Mesendoderm (in vitro differentiated cells): Measurements from ENCODE around the gene KCNJ12.

Experiments
- DNase-seq: peaks from one replicate; pipeline ENCODE4 v3.0.0; 2013
- H2AK5ac ChIP-seq: 2 replicates; pipeline ENCODE4 v1.6.1; 2013; ENCODE audit warnings: low read length, inconsistent platforms
- H2BK120ac ChIP-seq: 2 replicates; pipeline ENCODE4 v1.6.1; 2013; ENCODE audit warnings: low read depth, mild to moderate bottlenecking, low read length, moderate library complexity, mixed read lengths
- H2BK15ac ChIP-seq: replicated peaks from 2 replicates; pipeline ENCODE4 v1.6.1; 2013; ENCODE audit warnings: low read depth, mild to moderate bottlenecking, moderate library complexity
- H2BK5ac ChIP-seq: 2 replicates; pipeline ENCODE4 v1.6.1; 2013; ENCODE audit warnings: low read length, inconsistent platforms
- H3K18ac ChIP-seq: 2 replicates; pipeline ENCODE4 v1.6.1; 2013; ENCODE audit warnings: mild to moderate bottlenecking, low read length, mixed read lengths
- H3K23ac ChIP-seq: one replicate; pipeline ENCODE4 v1.6.1; 2013; ENCODE audit warnings: low read length
- H3K27ac ChIP-seq: 2 replicates; pipeline ENCODE4 v1.5.1; 2013; ENCODE audit warnings: low read depth, mild to moderate bottlenecking, inconsistent platforms, low read length, moderate library complexity
- H3K27me3 ChIP-seq: 2 replicates; pipeline ENCODE4 v1.6.1; 2013; ENCODE audit warnings: low read length, control low read depth, mild to moderate bottlenecking, inconsistent platforms; ENCODE audit not compliant: insufficient read depth, poor library complexity
- H3K36me3 ChIP-seq: 2 replicates; pipeline ENCODE4 v1.6.1; 2013; ENCODE audit warnings: low read length, inconsistent platforms; ENCODE audit not compliant: control insufficient read depth, insufficient read depth
- H3K4ac ChIP-seq: one replicate; pipeline ENCODE4 v1.6.1; 2013; ENCODE audit warnings: low read depth, mild to moderate bottlenecking, low read length, moderate library complexity
- H3K4me1 ChIP-seq: 2 replicates; pipeline ENCODE4 v1.6.1; 2013; ENCODE audit warnings: low read depth, low read length, inconsistent platforms; ENCODE audit not compliant: control insufficient read depth
- H3K4me2 ChIP-seq: 2 replicates; pipeline ENCODE4 v1.6.1; 2013; ENCODE audit warnings: low read length
- H3K4me3 ChIP-seq: 2 replicates; pipeline ENCODE4 v1.5.1; 2013; ENCODE audit warnings: mild to moderate bottlenecking, low read length
- H3K56ac ChIP-seq: one replicate; pipeline ENCODE4 v1.6.1; 2013; ENCODE audit warnings: low read length
- H3K79me1 ChIP-seq: 2 replicates; pipeline ENCODE4 v1.6.1; 2013; ENCODE audit warnings: low read length, inconsistent platforms
- H3K79me2 ChIP-seq: 2 replicates; pipeline ENCODE4 v1.6.1; 2013; ENCODE audit warnings: mild to moderate bottlenecking, low read length; ENCODE audit not compliant: control insufficient read depth, insufficient read depth
- H3K9ac ChIP-seq: 2 replicates; pipeline ENCODE4 v1.6.1; 2013; ENCODE audit warnings: low read length, inconsistent platforms
- H4K5ac ChIP-seq: one replicate; pipeline ENCODE4 v1.6.1; 2013; ENCODE audit warnings: low read length
- H4K8ac ChIP-seq: one replicate; pipeline ENCODE4 v1.6.1; 2013; ENCODE audit warnings: low read depth, mild to moderate bottlenecking, control low read depth, low read length, moderate library complexity
- WGBS: extraction: QIAGEN DNeasy Blood & Tissue Kit; methylation state at CpG from one replicate; pipeline ENCODE4 v1.1.7; 2013; ENCODE audit warnings: low lambda C conversion rate, missing lambda C conversion rate; ENCODE audit not compliant: insufficient coverage; ENCODE audit errors: extremely low coverage; 5-methylcytosine and 5-hydroxymethylcytosine counted together

KCNJ12 gene

GRCh38 chr17:21359483-21359840 lies 16.7 kb upstream of the KCNJ12 start:
- H4K8ac ChIP-seq = no peak overlapping the region
- H2AK5ac ChIP-seq = no peak overlapping the region
- no peak overlapping the region for H3K4ac ChIP-seq
- H3K4me1 ChIP-seq = peaks cover 7% of the 10 kb centered on the region
- no peak overlapping the region for H3K23ac ChIP-seq
- no peak overlapping the region for H3K4me3 ChIP-seq
- H3K79me1 ChIP-seq = no peaks in the 10 kb centered on the region
- H3K18ac ChIP-seq = no peak overlapping the region
- WGBS = no CpG with 5 or more reads among the region's 9 CpGs
- H2BK120ac ChIP-seq = no peak overlapping the region
- no peaks in the 10 kb centered on the region for H3K79me2 ChIP-seq
- H2BK15ac ChIP-seq = no peak overlapping the region
- no peaks in the 10 kb centered on the region for H3K27me3 ChIP-seq
- no peak overlapping the region for H3K4me2 ChIP-seq
- no peak overlapping the region for H3K9ac ChIP-seq
- H3K36me3 ChIP-seq = no peaks in the 10 kb centered on the region
- H2BK5ac ChIP-seq = no peak overlapping the region
- H3K27ac ChIP-seq = no peak overlapping the region
- peak overlapping the region; percentile 45 for H3K56ac ChIP-seq
- H4K5ac ChIP-seq = no peak overlapping the region
- no peak for DNase-seq

GRCh38 chr17:21360048-21360447 lies 16.1 kb upstream of the KCNJ12 start:
- Histone ChIP-seq H3K9ac (no peak overlapping the region), H3K18ac (no peak overlapping the region), H3K79me2 (no peaks in the 10 kb centered on the region), H4K5ac (no peak overlapping the region), H3K27me3 (no peaks in the 10 kb centered on the region), H4K8ac (no peak overlapping the region), H3K27ac (no peak overlapping the region), H3K79me1 (no peaks in the 10 kb centered on the region), H3K36me3 (no peaks in the 10 kb centered on the region), H3K4ac (no peak overlapping the region), H3K4me3 (no peak overlapping the region), H3K23ac (no peak overlapping the region), H3K4me2 (no peak overlapping the region), H2BK5ac (no peak overlapping the region), H2BK120ac (no peak overlapping the region), H2AK5ac (no peak overlapping the region), H3K56ac (peak overlapping the region; percentile 45), H3K4me1 (peaks cover 7% of the 10 kb centered on the region), H2BK15ac (no peak overlapping the region)
- no CpG with 5 or more reads among the region's 7 CpGs for WGBS
- DNase-seq = peak; percentile 52

DNA sequence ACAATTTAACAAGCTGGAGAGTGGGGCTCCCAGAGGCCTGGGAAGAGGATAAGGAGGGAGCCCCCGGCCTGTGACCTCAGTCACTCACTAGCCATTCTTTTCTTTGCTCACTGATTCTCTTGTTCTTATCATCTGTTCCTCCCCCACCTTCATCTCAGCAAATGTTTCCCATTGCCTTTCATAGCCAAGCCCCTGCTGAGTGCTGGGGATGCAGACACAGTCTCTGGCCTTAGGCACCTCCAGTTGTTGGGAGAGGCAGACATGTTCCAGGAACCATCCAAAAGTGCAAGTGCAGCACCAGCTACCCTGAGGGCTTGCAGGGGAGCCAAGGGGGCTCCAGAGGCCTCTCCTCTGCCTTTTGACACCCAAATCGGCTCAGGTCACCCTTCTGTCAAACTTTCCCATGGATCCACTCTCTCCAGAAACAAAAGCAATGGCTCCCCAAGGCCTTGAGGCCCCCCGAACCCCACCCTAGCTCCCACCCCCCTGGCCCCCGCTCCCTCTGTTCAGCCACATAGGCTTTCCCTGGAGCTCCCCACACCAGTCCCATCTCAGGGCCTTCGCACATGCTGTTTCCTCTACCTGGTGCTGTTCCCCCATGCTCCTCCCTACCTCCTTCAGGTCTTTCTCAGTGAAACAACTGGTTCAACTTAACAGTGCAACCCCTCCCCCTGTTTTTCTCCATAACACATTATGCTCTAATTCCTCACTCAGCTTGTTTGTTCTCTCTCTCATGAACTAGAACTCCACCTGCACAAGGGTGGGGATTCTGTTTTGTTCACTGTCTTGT lies 14.9 kb upstream of the KCNJ12 start:
- Histone ChIP-seq H3K23ac (no peak overlapping the region), H2BK120ac (no peak overlapping the region), H3K36me3 (no peaks in the 10 kb centered on the region), H2BK15ac (no peak overlapping the region), H3K4me2 (no peak overlapping the region), H4K5ac (no peak overlapping the region), H3K27ac (no peak overlapping the region), H3K79me1 (no peaks in the 10 kb centered on the region), H3K9ac (no peak overlapping the region), H4K8ac (no peak overlapping the region), H3K79me2 (no peaks in the 10 kb centered on the region), H3K27me3 (no peaks in the 10 kb centered on the region), H3K4me3 (no peak overlapping the region), H3K4me1 (peaks cover 7% of the 10 kb centered on the region), H3K56ac (no peak overlapping the region), H2BK5ac (no peak overlapping the region), H3K18ac (no peak overlapping the region), H3K4ac (no peak overlapping the region), H2AK5ac (peak overlapping the region; percentile 22)
- peak; percentile 64 for DNase-seq
- WGBS = no CpG with 5 or more reads among the region's 5 CpGs

GRCh38 chr17:21362331-21362931 lies 13.7 kb upstream of the KCNJ12 start:
- Histone ChIP-seq H2AK5ac (no peak overlapping the region), H3K23ac (no peak overlapping the region), H3K36me3 (no peaks in the 10 kb centered on the region), H4K8ac (no peak overlapping the region), H3K4me1 (peaks cover 7% of the 10 kb centered on the region), H3K4ac (no peak overlapping the region), H2BK120ac (no peak overlapping the region), H3K79me1 (no peaks in the 10 kb centered on the region), H3K27ac (no peak overlapping the region), H4K5ac (no peak overlapping the region), H3K56ac (no peak overlapping the region), H3K79me2 (no peaks in the 10 kb centered on the region), H3K18ac (no peak overlapping the region), H3K9ac (no peak overlapping the region), H3K27me3 (no peaks in the 10 kb centered on the region), H3K4me2 (no peak overlapping the region), H2BK15ac (no peak overlapping the region), H3K4me3 (no peak overlapping the region), H2BK5ac (no peak overlapping the region)
- DNase-seq = no peak

DNA sequence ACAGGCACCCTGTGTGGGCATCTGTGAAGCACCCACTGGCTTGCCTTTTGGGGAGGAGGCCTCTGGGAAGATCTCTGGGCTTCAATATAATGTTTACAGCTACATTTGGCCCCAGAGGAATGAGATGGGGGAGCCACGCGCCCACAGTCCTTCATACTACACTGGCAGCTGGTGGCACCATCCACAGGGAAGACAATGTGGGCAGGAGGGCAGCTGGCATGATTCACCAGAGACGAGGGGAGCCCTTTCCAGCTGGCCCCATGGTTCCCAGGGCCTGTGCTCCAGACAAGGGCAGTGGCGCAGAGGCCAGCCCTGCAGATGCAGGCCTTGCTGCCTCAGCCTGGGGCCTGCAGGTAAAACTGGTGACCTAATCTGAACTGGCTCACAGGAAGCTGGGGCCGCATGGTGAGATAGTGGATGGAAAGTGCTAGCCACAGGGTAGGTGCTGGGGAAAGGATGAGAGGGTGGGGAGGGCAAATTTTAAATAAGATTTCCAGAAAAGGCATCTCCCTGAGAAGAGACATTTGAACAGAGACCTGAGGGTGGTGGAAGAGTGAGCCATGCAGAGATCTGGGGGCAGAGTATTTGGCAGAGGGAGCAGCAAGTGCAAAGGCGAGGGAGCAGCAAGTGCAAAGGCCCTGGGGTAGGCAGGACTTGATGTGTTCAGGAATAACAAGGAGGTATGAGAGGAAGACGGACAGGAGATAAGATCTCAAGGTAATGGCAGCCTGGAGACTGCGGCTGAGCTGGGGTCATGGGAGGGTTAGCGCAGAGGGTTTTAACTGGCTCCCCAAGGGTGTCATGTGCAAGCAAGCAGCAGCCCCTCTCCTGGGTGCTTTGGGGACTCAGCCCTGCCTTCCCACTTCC lies 12.1 kb upstream of the KCNJ12 start:
- H2BK15ac ChIP-seq = no peak overlapping the region
- H2BK5ac ChIP-seq = no peak overlapping the region
- H3K9ac ChIP-seq = no peak overlapping the region
- H3K23ac ChIP-seq = no peak overlapping the region
- WGBS = no CpG with 5 or more reads among the region's 9 CpGs
- no peaks in the 10 kb centered on the region for H3K79me2 ChIP-seq
- H3K4me1 ChIP-seq = peaks cover 7% of the 10 kb centered on the region
- no peaks in the 10 kb centered on the region for H3K79me1 ChIP-seq
- no peaks in the 10 kb centered on the region for H3K27me3 ChIP-seq
- no peaks in the 10 kb centered on the region for H3K36me3 ChIP-seq
- no peak overlapping the region for H2BK120ac ChIP-seq
- no peak overlapping the region for H3K18ac ChIP-seq
- H3K4ac ChIP-seq = no peak overlapping the region
- no peak overlapping the region for H3K56ac ChIP-seq
- H4K8ac ChIP-seq = no peak overlapping the region
- H4K5ac ChIP-seq = no peak overlapping the region
- H2AK5ac ChIP-seq = no peak overlapping the region
- no peak for DNase-seq
- H3K4me2 ChIP-seq = no peak overlapping the region
- H3K27ac ChIP-seq = no peak overlapping the region
- no peak overlapping the region for H3K4me3 ChIP-seq
